Activated CD8-positive, alpha-beta memory T cell treated with anti-CD3 and anti-CD28 coated beads for 48 hours (primary cell): ENCODE data around the gene NFASC.

Source experiments
- DNase-seq, 3 experiments: peaks; one replicate each; pipeline ENCODE4 v3.0.0-alpha.2; 2020; ENCODE audit warnings: low read depth in 2 of 3, low spot score in 2 of 3

The NFASC gene

DNA sequence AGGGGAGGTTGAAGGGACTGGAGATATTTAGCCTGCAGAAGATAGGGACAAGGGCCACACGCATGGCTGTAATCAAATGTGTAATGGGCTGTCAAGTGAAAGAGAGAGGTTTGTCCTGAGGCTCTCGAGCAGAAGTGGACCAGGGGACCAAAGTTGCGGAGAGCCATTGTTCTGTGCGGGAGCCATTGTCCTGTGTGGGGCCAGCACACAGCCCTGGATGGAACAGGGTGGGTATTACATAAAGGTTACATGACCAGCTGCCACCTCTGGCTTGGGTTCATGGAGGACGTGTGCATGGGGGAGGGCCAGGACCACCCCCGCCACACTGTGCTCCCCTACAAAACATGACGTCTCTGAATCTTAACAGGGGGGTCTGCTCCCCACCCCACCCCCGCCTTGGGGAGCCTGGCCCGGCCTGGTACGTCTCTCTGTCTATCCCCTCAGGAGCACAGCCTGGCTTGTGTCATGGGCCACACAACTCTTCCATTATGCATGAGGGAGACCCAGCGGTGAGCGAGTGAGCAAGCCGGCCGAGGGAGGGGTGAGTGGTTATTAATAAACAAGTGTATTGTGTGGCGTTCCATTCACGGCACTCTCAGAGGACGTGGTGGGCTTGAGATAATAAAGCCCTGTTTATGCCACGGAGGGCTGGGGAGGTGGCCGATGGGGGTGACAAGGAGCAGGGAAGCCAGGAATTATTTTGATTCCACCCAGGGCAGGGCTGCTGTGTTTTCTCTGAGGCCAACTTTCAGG is at the start of gene NFASC:
TSS of gene NFASC (plus strand) at position 703 of the 753 bp plus-strand sequence. CDS start 73,454 bp downstream, outside the sequence.
- DNase-seq = no peak

DNA sequence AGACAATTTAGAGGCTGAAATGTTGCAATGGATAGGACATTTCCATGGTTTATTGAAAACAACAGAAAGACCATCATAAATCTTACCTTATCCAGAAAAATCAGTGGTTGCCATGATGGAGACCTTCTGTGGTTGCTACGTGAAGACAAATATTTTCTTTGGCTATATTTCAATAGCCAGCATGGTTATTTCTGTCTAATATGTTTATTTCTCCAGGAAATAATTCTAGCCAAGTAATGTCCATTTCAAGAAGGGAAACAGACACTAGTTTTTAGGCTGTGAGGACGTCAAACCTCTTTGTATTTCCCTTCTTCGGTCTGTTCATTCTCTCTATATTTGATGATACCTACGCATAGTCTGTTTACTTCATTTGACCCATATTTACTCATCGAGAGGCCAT is 49.2 kb upstream of the NFASC start:
- DNase-seq = no peak

DNA sequence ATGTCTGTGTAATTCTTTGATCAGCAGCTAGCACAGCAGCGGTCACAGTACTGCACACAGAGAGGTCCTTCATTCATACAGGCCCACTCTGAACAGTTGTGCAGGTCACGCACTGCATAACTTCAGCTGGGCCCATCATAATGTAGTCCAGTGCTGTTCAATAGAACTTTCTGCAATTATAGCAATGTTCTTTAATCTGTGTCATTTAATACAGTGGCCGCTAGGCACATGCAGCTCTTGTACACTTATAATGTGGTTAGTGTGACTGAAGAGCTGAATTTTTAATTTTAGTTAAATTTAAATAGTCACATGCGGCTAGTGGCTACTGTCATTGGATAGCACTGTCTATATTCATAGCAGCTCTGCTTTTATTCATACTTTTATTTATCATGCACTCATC is 48.7 kb upstream of the NFASC start:
- DNase-seq = no peak

DNA sequence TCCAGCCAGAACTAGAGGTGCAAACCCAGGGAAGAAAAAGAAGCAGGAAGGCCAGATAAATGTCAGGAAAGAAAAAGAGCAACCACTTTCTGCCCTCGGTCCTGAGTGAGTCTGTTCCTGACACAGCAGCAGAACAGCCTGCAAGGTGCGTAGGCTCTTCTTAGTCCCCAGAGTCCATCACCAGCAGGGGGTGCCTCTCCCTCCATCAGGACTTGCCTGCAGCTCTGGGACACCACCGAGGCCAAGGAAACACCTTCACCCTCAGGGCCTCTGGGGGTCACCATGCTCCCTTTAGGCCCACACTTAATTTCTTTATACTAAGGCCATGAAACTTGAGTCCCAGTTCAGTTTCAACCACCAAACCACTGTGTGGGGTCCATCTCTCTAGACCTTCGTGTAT is 43.7 kb upstream of the NFASC start:
- no peak for DNase-seq

DNA sequence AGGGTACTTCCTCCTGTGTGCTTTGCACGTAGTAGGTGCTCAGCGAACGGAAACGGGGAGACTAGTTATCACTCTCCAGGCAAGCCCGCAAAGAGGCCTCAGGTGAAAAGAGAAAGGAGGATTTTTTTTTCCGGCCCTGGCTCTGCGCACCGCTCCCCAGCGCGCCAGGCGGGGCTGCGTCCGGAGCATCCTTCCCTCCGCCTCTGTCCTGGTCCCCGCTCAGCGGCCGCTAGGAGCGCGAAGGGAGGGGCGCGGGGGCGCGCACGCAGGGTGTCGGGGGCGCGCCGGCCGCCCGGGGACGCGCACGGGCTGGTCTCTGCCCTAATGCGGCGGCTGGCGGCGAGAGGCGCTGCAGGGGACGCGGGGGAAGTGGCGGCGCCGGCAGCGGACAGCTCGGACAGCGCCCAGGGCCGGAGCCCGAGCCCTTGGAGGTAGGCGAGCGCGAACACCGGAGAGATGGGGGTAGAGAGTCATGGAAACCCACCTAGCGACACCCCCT is 42.3 kb upstream of the NFASC start:
- peak in 2 of 3 experiments; percentile 16 to 22 for DNase-seq

DNA sequence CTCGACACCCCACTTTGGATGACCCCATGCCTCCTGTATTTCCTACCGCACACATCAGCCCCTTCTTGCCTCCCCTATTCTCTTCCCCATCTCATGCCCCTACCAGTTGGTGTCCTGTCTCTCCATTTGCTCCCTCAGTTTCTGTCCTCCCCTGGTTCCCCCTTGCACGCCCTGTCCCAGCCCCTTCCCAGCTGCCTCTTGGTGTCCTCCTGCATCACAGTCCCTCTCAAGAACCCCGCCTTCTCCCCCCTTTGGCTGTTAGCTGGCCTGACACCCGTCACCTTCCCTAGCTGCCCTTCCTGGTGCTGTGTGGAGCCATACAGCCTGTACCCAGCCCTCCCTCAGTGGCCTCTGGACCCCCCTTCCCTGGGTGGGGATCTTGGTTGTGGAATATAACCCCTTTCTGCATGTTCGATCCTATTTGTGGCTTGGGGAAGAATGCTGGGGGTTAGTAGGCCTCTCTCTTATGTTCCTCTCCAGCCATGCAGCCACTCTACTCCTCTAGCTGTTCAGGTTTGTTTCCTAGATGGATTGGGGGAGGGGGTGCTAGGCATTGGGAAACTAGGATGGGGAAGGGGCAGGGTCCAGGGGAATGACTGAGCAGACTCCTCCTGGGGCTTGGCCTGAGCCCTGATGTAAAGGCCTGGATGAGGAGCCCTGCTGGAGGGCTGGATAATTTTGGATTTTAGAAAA is 41.4 kb upstream of the NFASC start:
- DNase-seq = no peak

DNA sequence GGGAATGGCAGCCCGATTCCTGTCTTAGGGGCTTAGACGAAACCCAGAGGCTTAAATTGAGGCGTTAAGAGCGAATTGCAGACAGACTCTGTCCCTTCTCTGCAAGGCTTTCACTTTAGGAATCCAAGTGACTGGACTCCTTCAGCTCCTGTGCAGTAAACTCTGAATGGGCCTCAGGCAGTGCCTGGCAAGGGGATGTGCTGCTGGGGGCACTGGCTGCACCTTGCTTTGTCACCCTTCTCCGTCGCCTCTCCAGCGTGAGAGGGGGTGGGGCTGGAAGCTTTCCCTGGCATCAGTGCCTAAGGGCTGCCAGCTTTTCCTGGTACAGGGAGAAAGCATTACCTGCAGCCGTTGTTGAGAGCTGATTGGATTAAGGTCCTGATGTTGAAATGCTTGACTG is 39.9 kb upstream of the NFASC start:
- no peak for DNase-seq

DNA sequence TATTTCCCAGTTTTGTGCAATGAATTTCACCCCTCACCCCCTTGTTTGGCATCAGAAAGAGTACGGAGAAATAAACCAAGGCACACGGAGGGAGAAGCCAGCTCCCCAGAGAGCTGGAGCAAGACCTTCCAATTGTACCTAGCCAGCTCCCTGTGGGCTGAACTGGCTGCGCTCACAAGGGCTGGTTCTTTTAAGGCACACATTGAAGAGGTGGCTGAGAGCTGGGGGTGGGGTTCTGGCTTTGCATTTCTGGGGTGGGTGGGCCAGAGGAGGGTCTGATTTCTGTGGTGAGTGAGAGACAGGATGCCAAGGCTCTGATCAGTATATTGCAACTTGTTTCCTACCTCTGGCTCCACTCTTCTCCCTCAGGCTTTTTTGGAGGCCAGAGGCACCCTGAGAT is 39.5 kb upstream of the NFASC start:
- DNase-seq = no peak

DNA sequence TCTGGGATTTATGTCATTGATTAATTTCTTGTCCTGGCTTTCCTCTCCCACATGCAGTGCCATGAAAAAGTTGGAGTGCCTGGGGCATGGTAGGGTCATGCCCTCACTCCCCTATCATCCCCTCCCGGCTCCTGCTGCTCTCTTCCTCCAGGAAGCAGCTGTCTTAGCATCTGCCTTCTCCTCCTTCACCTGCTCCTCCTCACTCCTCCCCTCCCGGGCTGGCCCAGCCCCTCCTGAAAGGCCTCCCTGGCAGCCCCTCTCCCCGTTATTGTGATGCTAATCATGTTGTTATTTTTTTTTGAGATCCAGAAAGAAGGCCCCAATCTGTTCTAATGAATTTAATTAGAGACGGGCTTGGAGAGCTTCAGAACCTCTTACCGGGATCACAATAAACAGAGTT is 36.3 kb upstream of the NFASC start:
- DNase-seq = no peak

DNA sequence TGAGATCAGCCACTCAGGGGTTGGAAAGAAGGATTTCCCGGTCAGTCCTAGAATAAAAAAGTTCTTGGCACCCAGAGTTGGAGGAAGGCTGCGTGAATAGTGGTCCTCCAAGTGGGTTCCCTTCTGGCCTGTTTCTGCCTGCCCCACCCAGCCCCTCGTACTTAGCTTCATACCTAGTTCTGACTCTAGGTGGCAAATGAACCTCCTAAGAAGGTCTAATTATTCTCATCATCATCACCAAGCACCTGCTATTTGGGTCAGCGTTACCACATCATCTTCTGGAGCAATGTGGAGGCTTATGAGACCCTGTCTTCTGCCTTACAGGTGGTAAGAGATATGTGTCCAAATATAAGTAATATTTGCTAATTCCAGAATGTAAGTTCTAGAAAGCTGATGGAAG is 35.9 kb upstream of the NFASC start:
- no peak for DNase-seq

DNA sequence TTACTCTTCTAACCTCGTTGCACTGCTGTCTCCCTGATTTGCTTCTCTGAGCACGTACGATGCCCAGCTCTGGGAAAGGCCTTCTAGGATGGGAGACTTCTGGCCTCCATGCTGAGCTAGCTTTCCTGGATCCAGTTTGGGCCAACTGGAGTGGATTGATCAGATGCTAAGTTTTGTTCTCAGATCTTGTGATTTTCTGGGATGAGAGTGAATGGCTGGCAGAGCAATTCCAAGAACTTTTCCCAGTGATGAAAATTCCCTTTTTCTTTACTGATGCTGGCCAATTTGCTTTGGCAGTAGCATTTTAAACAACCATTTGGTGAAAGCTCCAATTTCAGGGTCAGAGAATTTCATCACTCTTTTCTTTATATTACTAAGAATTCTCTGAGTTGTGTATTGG is 34.9 kb upstream of the NFASC start:
- no peak for DNase-seq

DNA sequence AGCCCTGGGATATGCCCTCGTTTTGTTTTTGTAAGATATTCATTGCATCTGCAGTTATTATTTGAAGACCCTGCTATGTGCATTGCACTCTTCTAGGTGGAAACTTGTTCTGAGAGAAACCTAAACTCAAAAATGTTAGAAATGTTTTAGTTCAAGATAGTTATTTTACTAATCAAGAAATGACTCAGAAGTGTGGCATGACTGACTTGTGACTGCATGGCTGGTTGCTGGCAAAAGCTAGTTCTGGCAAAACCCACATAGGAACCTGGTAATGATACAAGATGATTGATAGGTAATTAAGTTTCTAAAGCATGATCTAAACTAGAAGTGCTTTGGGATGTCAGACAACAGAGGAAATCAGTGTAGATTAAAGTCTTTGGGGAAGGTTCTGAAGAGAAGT is 33.8 kb upstream of the NFASC start:
- no peak for DNase-seq

DNA sequence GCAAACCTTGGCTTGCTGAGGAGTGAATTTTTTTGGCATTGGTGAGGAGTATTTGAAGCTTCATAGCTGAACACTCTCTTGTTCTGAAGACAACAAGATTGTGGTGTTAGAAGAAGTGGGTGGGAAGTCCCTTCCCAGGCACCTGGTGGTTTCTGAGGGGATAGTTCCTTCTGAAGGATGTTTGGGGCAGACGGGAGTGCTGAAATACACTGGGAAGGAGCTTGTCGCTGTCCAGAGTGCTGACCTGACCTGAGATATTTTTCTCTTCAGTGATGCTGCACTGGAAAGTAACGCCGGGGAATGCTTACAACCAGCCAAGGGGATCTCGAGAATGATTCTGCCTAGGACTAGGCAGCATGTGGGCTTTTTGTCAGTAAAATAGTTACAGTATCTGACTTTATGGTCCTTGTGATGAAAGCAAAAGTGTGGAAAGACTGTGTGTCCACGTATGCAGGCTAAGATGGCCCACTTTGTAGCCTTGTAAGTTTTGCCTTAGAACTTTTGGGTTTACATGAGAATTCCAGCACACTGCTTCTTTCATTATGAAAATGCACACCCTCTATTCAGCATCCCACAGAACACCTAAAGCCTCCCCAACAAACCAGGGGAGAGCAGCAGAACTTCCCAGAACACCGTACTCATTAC is 33.1 kb upstream of the NFASC start:
- DNase-seq = no peak

DNA sequence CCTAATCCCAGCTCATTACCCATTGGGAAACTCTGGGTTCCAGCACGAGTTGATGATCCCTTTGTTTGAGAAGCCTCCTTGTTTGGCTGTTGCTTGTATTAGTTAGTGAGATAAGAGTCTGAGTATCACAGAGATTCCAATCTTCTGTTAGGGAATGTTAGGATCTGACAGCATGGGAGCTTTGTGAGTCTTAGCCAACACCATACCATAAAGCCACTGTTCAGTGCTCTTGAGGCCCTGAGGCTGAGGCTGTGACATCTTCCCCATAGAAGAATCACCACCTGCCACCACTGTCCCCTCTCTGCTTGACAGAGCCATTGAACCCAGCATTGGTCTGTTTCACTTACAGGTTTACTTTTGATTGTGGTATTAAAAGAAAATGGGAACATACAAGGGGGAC is 29.3 kb upstream of the NFASC start:
- DNase-seq = no peak

DNA sequence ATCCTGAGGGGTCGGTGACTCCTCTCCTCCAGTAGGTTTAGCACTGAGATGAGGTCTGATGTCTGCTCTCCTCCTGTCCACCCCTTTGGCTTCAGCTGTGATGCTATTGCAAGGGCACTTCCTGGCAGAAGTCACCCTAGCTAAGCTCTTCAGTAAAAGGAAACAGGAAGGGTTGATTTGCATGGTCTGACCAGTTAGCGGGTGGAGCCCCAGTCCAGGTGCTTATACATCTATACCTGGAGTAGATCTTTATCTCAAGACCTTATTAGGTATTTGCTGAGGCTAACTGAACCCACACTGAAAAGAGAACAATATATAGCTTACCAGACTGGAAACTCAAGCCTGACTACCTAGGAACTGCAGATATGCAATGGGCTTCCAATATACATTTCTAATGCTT is 28.9 kb upstream of the NFASC start:
- no peak for DNase-seq

DNA sequence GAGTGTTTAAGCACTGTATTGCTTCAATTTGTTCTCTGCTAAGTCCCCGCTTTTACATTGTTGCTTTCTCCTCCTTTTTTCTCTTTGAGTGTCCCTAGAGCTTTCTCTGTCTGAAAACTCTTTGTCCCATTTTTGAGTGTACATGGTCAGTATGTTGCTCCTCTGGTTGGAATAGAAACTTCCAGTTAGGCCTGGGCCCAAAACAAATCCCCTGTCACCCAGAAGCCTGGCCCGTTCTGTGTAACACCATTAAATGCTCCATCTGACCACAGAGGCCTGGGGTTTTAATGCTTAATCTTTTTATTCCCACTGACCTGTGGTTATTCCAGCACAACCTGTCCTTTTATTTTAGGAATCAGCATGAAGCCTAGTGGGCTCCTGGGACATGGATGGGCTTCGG is 28.3 kb upstream of the NFASC start:
- DNase-seq = no peak

DNA sequence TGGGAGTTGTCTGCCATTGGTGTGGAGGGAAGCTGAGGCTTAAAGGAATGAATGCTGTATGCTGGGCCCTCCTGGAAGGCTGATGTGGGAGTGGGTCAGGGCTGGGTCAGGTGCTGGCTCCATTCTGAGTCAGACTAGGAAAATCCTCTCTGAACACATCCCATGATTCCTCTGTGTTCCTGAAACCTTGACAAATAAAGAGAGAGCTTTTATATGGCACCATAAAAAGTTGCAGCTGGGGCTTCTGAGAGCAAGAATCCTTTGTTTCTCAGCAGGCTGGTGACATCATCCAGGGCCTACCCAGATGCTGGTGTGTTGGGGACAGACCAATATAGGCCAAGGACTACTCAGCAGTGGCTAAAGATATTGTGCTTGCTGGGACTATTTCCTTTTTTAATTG is 27.8 kb upstream of the NFASC start:
- no peak for DNase-seq

DNA sequence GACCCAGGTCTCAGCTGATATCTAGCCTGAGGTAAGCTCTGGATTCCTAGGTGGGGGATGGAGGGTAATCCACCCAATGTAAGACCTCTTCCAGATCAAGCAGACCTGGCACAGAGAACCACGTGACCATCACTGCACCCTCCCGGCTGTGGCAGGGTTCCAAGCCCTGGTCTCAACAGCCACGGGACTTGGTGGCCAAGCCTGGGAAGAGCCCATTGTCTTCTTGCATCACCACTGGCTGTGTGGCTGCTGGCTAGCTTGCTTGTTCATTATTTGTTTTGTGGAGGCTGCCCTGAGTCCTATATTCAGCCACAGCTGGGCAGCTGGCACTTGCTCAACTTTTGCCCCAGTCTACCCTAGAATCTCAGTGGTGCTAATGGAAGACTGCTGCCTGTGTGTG is 24.1 kb upstream of the NFASC start:
- no peak for DNase-seq

DNA sequence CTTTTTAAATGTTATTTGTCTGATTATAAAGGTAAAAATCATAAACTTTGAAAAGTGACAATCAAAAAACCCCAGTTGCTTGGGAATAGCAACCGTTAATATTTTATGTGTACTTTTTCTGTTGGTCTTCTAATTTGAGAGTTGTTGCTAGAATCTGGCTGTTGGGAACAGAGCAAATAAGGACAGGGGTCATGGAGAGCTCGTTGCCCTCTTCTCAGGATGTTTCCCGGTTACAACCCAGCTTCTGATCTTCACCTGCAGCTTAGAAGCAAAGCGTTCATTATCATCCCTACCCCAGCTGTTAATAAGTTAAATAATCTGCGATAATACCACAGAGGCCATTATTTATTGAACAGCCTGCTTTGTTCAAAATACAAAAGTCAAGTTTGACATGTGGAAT is 22.1 kb upstream of the NFASC start:
- DNase-seq = no peak

DNA sequence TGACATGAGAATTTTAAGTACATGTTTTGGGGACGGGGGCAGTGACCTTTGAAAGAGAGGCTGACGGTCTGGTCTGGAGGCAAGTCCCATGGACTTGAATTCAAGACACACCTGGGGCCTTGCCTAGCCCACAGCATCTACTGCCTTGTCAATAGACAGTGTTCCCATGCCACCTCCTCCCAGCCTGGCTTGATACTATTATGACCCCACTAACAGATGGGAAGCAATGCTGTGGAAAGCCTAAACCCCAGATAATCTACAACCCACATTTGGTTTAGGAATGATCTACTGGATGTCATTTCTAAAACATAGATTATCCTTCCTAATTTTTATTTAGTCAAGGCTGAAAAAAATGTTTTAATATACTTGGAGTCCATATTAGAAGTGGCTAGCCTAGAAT is 17.8 kb upstream of the NFASC start:
- DNase-seq = no peak

DNA sequence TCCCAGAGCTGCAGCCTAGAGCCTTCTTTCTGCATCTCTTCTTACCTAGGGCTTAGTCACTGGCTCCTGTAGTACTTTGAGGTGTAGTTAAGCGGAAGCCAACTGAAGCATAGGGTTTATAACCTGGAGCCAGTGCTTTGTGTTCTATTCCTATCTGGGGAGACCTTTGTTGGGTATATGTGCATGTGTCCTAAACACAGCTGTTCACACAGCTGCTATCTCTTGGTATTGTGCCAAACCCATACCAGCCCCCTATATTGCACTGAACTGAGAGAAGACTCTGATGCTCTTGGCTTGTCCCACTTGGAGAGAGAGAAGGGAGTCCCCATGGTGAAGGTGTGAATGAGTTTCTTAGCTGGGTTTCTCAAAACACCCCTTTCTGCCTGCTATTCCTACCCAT is 17.2 kb upstream of the NFASC start:
- no peak for DNase-seq

DNA sequence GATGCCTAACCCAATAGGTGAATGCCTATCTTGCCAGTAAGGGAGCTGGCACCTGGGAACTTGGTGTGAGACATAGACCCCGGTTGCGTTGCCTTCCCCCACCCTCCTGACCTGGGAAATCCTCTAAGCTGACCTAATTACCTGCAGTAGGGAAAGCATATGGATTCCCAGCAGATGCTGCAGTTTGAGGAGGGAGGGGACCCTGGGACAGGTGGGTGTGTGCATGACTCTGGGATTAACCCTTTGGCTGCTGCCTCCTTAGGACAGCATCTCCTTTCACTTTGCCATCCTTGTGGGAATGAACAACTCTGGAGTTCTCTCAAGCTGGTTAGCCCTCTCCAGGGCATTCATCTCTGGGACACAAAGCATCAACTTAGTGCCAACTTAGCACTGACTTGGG is 16.4 kb upstream of the NFASC start:
- DNase-seq = no peak
